ENCODE results near the gene SYT15.
"Not testable (repeated sequence)": the region's sequence is repeated elsewhere in the genome, so short reads cannot be mapped to it uniquely, and the experiment has no call there.

Gene SYT15

GRCh38 chr10:46578474-46579178 is at the start of gene SYT15:
TSS of gene SYT15 (plus strand) at chr10:46579128. CDS start at chr10:46579169, 41 bp downstream.
- DNase-seq (ENCODE audit: low read depth): not testable (repeated sequence)

GRCh38 chr10:46529742-46530141 is 49.2 kb upstream of the SYT15 start:
- DNase-seq (ENCODE audit: low read depth): not testable (repeated sequence)

GRCh38 chr10:46530249-46531186 is 48.4 kb upstream of the SYT15 start:
- DNase-seq (ENCODE audit: low read depth): peak; percentile 97

- DNase-seq (ENCODE audit: low read depth): not testable (repeated sequence)
Measured at GRCh38 chr10:46532256-46532655, 46.7 kb upstream of the SYT15 start.

- DNase-seq (ENCODE audit: low read depth): no peak
Measured at GRCh38 chr10:46534828-46535524, 44.0 kb upstream of the SYT15 start.

GRCh38 chr10:46536171-46536570 is 42.8 kb upstream of the SYT15 start:
- DNase-seq (ENCODE audit: low read depth): no peak

- DNase-seq (ENCODE audit: low read depth): no peak
Measured at GRCh38 chr10:46536781-46537180, 42.1 kb upstream of the SYT15 start.

GRCh38 chr10:46537309-46537708 is 41.6 kb upstream of the SYT15 start:
- no peak for DNase-seq (ENCODE audit: low read depth)

GRCh38 chr10:46538155-46538554 is 40.8 kb upstream of the SYT15 start:
- no peak for DNase-seq (ENCODE audit: low read depth)

GRCh38 chr10:46538717-46539426 is 40.1 kb upstream of the SYT15 start:
- DNase-seq (ENCODE audit: low read depth): no peak

GRCh38 chr10:46539596-46540411 is 39.1 kb upstream of the SYT15 start:
- no peak for DNase-seq (ENCODE audit: low read depth)

- DNase-seq (ENCODE audit: low read depth): no peak
Measured at GRCh38 chr10:46540412-46541016, 38.4 kb upstream of the SYT15 start.

- DNase-seq (ENCODE audit: low read depth): no peak
Measured at GRCh38 chr10:46541017-46541661, 37.8 kb upstream of the SYT15 start.

GRCh38 chr10:46541735-46542566 is 37.0 kb upstream of the SYT15 start:
- no peak for DNase-seq (ENCODE audit: low read depth)

GRCh38 chr10:46542567-46543465 is 36.1 kb upstream of the SYT15 start:
- no peak for DNase-seq (ENCODE audit: low read depth)

GRCh38 chr10:46543466-46544377 is 35.2 kb upstream of the SYT15 start:
- DNase-seq (ENCODE audit: low read depth): no peak
